BLaER1 (cell line): ENCODE measurements around the gene CRHR1.

ENCODE experiments used
- H3K27ac ChIP-seq: shearing (Covaris generic); formaldehyde crosslinking; 2 replicates; pipeline ENCODE4 v1.8.1; 2022
- H3K27me3 ChIP-seq: shearing (Covaris generic); formaldehyde crosslinking; 2 replicates; pipeline ENCODE4 v1.8.1; 2022
- H3K36me3 ChIP-seq: shearing (Covaris generic); formaldehyde crosslinking; 2 replicates; pipeline ENCODE4 v1.8.1; 2022
- H3K4me1 ChIP-seq: shearing (Covaris generic); formaldehyde crosslinking; 2 replicates; pipeline ENCODE4 v1.8.1; 2022
- H3K4me2 ChIP-seq: shearing (Covaris generic); formaldehyde crosslinking; 2 replicates; pipeline ENCODE4 v1.8.1; 2022
- H3K4me3 ChIP-seq: shearing (Covaris generic); formaldehyde crosslinking; 2 replicates; pipeline ENCODE4 v1.8.1; 2022
- H3K9ac ChIP-seq: shearing (Covaris generic); formaldehyde crosslinking; 2 replicates; pipeline ENCODE4 v1.8.1; 2022
- H3K9me3 ChIP-seq: shearing (Covaris generic); formaldehyde crosslinking; 2 replicates; pipeline ENCODE4 v1.8.1; 2022
- H4K20me1 ChIP-seq: shearing (Covaris generic); formaldehyde crosslinking; 2 replicates; pipeline ENCODE4 v1.8.1; 2022
- Cebpa-rat ChIP-seq: shearing (Covaris generic); IDR thresholded peaks from 2 replicates; pipeline ENCODE4 v1.8.1; 2022

The CRHR1 gene

GRCh38 chr17:45828171-45828570, 44.1 kb downstream of the CRHR1 start:
- H3K4me1 ChIP-seq: peaks cover 11% of the 10 kb centered on the region
- H3K4me2 ChIP-seq: no peak overlapping the region; the same call in 1 of the 2 replicates
- no peak for TF ChIP-seq Cebpa-rat
- H4K20me1 ChIP-seq: no peaks in the 10 kb centered on the region
- H3K9me3 ChIP-seq: no peaks in the 10 kb centered on the region
- H3K27ac ChIP-seq: no peak overlapping the region
- no peak overlapping the region for H3K9ac ChIP-seq
- no peaks in the 10 kb centered on the region for H3K36me3 ChIP-seq
- H3K27me3 ChIP-seq: no peaks in the 10 kb centered on the region
- no peak overlapping the region for H3K4me3 ChIP-seq

DNA sequence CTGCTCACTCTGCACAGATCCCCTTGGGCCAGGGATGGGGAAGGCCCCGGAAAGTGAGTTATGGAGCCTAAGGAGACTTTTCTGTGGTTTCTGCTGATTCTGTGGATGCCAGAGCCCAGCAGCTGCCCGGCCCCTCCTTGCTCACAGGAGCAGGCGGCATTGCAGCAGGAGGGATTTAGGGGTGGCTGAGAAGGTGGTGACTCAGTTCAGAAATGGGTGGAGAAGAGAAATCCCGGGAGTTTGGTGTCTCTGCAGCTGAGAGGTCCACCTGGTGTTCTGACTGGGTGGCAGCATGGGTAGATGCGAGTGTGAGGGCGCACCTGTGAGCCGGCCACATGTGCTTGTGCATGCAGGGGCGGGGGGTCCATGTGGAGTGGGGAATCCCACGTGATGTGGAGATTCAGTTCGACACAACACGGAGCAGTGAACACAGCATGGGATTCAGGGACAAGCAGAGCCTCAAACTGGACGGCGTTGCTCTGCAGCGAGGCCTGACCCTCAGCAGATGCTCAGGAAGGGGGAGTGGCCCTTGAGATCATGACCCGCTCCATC, 44.5 kb downstream of the CRHR1 start:
- no peaks in the 10 kb centered on the region for H3K36me3 ChIP-seq
- H3K4me2 ChIP-seq: no peak overlapping the region; the same call in 1 of the 2 replicates
- no peak overlapping the region for H3K9ac ChIP-seq
- H3K27me3 ChIP-seq: no peaks in the 10 kb centered on the region
- peaks cover 6% of the 10 kb centered on the region for H3K4me1 ChIP-seq
- no peak for TF ChIP-seq Cebpa-rat
- H3K27ac ChIP-seq: no peak overlapping the region
- no peaks in the 10 kb centered on the region for H3K9me3 ChIP-seq
- no peak overlapping the region for H3K4me3 ChIP-seq
- H4K20me1 ChIP-seq: no peaks in the 10 kb centered on the region

- Histone ChIP-seq H3K36me3 (no peaks in the 10 kb centered on the region), H3K27me3 (no peaks in the 10 kb centered on the region), H3K9ac (no peak overlapping the region), H3K4me1 (no peaks in the 10 kb centered on the region), H4K20me1 (no peaks in the 10 kb centered on the region), H3K4me3 (no peak overlapping the region), H3K4me2 (no peak overlapping the region), H3K27ac (no peak overlapping the region), H3K9me3 (no peaks in the 10 kb centered on the region)
- no peak for TF ChIP-seq Cebpa-rat
Measured at GRCh38 chr17:45833920-45834319, 49.8 kb downstream of the CRHR1 start.

DNA sequence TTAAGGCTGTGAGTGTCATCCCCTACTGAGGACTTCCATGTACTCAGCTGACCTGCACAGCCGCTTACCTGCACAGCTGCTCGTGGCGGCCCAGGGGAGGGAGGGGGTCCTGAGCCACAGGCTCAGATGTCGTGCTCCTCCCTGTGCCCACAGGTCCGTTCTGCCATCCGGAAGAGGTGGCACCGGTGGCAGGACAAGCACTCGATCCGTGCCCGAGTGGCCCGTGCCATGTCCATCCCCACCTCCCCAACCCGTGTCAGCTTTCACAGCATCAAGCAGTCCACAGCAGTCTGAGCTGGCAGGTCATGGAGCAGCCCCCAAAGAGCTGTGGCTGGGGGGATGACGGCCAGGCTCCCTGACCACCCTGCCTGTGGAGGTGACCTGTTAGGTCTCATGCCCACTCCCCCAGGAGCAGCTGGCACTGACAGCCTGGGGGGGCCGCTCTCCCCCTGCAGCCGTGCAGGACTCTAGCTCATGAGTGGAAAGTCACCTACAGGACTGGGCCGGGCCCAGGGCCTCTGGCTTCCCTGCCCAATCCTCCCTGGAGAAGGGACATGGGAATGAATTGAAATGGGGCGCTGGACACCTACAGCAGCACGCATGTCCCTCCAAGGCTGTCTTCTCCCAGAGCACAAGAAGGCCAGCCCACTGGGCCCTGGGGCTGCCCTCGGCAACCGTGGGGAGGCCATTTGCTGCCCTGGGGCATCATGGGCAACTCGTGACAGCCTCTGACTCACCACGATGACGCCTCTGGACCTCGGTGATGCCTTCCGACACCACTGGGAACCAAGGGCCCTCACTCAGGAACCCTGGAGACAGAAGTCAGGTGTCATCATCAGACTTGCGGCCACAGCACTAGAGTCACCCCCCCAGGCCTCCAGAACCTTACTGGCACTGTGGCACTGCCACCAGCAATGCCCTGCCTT, 50.6 kb downstream of the CRHR1 start:
- H3K9ac ChIP-seq: no peak overlapping the region
- no peaks in the 10 kb centered on the region for H3K4me1 ChIP-seq
- no peaks in the 10 kb centered on the region for H3K27me3 ChIP-seq
- H3K9me3 ChIP-seq: no peaks in the 10 kb centered on the region
- no peak overlapping the region for H3K4me3 ChIP-seq
- no peak for TF ChIP-seq Cebpa-rat
- H4K20me1 ChIP-seq: no peaks in the 10 kb centered on the region
- H3K27ac ChIP-seq: no peak overlapping the region
- H3K4me2 ChIP-seq: no peak overlapping the region
- H3K36me3 ChIP-seq: no peaks in the 10 kb centered on the region

DNA sequence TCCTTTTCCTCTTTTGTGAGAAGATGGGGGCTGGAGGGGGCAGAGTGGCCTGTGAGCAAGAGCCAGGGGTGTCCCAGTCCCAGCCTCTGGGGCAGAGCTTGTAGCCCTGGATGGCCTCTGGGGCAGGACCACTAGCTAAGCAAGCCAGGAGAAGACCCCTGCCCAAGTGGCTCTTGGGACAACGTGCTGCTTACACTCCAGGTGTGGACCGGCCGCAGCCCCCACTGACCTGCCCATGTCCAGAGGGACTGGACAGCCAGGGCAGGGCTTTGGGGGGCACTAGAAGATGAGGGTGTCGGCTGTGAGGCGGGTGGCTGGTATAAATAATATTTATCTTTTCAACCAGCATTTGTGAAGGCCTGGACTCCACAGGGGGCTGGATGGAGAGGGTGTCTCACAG, 51.4 kb downstream of the CRHR1 start:
- no peak for TF ChIP-seq Cebpa-rat
- H3K36me3 ChIP-seq: no peaks in the 10 kb centered on the region
- H3K27ac ChIP-seq: no peak overlapping the region
- H3K9ac ChIP-seq: no peak overlapping the region
- no peaks in the 10 kb centered on the region for H4K20me1 ChIP-seq
- no peak overlapping the region for H3K4me2 ChIP-seq
- H3K27me3 ChIP-seq: no peaks in the 10 kb centered on the region
- no peak overlapping the region for H3K4me3 ChIP-seq
- H3K4me1 ChIP-seq: no peaks in the 10 kb centered on the region
- H3K9me3 ChIP-seq: no peaks in the 10 kb centered on the region

DNA sequence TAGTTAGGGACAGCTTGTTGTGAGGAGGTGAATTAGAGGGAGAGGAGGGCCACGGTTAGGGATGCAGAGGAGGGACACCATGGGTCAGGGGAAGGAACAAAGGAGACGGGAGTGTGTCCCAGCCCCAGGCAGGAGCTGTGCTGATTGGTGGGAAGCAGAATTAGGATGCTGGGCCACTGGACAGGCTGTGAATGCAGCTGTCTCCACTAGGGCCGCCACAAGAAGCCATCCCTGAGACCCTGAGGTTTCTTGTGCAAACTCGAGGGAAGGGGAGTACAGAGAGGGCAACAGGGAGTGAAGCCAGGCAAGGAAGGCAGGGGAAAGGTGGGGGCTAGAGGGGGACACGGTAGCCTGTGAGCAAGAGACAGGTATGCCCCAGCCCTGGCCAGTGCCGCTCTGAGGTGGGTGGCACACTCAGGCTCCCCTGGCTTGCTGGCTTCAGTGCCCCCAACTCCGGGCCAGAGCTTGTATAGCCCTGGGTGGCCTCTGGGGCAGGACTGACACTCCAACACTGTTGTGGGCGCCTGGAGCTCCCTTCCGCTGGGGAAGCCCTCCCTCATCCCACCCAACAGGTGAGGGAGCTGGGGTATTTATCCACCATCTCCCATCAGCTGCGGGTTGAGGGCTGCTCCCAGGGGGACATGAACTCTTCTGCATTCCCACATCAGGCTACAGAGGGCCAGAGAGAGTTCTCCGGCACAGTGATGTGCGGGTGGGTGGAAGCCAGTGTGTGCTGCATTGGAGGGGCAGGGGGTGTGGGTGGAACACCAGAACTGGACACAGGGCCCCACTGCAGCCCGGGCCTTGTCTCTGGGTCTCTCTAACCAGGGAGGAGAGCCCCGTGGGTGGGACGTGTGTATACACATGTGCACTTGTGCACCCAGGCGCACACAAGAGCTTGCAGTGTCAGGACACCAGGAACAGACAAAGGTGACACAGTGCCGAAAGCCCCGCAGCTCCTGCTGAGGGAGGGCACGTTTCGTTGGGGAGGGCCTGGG, 52.2 kb downstream of the CRHR1 start:
- H3K9ac ChIP-seq: no peak overlapping the region

DNA sequence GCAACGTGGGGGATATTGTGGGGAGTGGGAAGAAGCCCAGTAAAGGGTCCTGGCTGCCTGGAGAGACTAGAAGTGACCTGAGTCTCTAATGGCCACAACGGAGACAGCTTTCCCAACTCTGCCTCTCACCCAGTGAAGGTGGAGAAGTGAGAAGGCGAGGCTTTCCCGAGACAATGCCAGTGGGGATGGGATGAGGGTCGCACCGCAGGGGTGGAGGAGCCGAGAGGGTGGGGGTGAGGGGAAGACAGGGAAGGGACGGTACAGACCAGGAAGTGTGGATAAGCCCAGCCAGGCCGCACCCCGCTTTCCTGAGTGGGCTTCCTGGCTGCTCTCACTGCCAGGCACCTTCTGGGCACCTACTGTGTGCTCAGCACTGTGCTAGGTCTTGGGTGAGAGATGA, 53.1 kb downstream of the CRHR1 start:
- H3K27me3 ChIP-seq: no peaks in the 10 kb centered on the region
- no peak overlapping the region for H3K27ac ChIP-seq
- no peak overlapping the region for H3K4me3 ChIP-seq
- H3K9ac ChIP-seq: no peak overlapping the region
- no peaks in the 10 kb centered on the region for H4K20me1 ChIP-seq
- TF ChIP-seq Cebpa-rat: no peak
- H3K4me1 ChIP-seq: no peaks in the 10 kb centered on the region
- H3K4me2 ChIP-seq: no peak overlapping the region
- no peaks in the 10 kb centered on the region for H3K36me3 ChIP-seq
- H3K9me3 ChIP-seq: no peaks in the 10 kb centered on the region

More for the DNA sequence above, 52.2 kb downstream of the CRHR1 start:
- Histone ChIP-seq H3K4me3 (no peak overlapping the region), H4K20me1 (no peaks in the 10 kb centered on the region), H3K36me3 (no peaks in the 10 kb centered on the region), H3K27me3 (no peaks in the 10 kb centered on the region), H3K27ac (no peak overlapping the region), H3K4me2 (no peak overlapping the region), H3K9me3 (no peaks in the 10 kb centered on the region), H3K4me1 (no peaks in the 10 kb centered on the region)
- TF ChIP-seq Cebpa-rat: no peak

GRCh38 chr17:45837603-45838002, 53.5 kb downstream of the CRHR1 start:
- Histone ChIP-seq H3K36me3 (no peaks in the 10 kb centered on the region), H3K9ac (no peak overlapping the region), H3K4me1 (no peaks in the 10 kb centered on the region), H3K4me2 (no peak overlapping the region), H3K4me3 (no peak overlapping the region), H3K9me3 (no peaks in the 10 kb centered on the region), H3K27ac (no peak overlapping the region), H3K27me3 (no peaks in the 10 kb centered on the region), H4K20me1 (no peaks in the 10 kb centered on the region)
- no peak for TF ChIP-seq Cebpa-rat

GRCh38 chr17:45838751-45839295, 54.7 kb downstream of the CRHR1 start:
- Histone ChIP-seq H3K9me3 (no peaks in the 10 kb centered on the region), H3K27ac (no peak overlapping the region), H3K36me3 (no peaks in the 10 kb centered on the region), H3K4me1 (no peaks in the 10 kb centered on the region), H3K4me3 (no peak overlapping the region), H4K20me1 (no peaks in the 10 kb centered on the region), H3K9ac (no peak overlapping the region), H3K27me3 (no peaks in the 10 kb centered on the region), H3K4me2 (no peak overlapping the region)
- TF ChIP-seq Cebpa-rat: no peak
